Anterior cingulate cortex (tissue), 58 donors: ENCODE results near the gene AQP9.
"Not testable (repeated sequence)": the region's sequence is repeated elsewhere in the genome, so short reads cannot be mapped to it uniquely, and the experiment has no call there.

Experiments
- DNase-seq, 58 donors: peaks; one replicate each; lab custom pipeline; 2025; lab: John Stamatoyannopoulos, UW

Gene AQP9

GRCh38 chr15:58175955-58176354 is 37.8 kb downstream of the AQP9 start:
- no peak for DNase-seq

GRCh38 chr15:58178668-58179067 is 40.5 kb downstream of the AQP9 start:
- DNase-seq, result no peak

GRCh38 chr15:58179206-58179605 is 41.0 kb downstream of the AQP9 start:
- no peak for DNase-seq

- no peak for DNase-seq
Measured at GRCh38 chr15:58179741-58180381, 41.7 kb downstream of the AQP9 start.

- DNase-seq, result peak in 38 of 58 donors; percentile 4 to 43 (median 14)
Measured at GRCh38 chr15:58182460-58183163, 44.4 kb downstream of the AQP9 start.

GRCh38 chr15:58185439-58185838 is 47.3 kb downstream of the AQP9 start:
- DNase-seq, result no peak

GRCh38 chr15:58189148-58189811 is 51.1 kb downstream of the AQP9 start:
- no peak for DNase-seq

GRCh38 chr15:58190419-58190818 is 52.2 kb downstream of the AQP9 start:
- DNase-seq, result no peak

GRCh38 chr15:58193636-58194035 is 55.5 kb downstream of the AQP9 start:
- not testable (repeated sequence) for DNase-seq

- no peak for DNase-seq
Measured at GRCh38 chr15:58200739-58201138, 62.6 kb downstream of the AQP9 start.

GRCh38 chr15:58201516-58201915 is 63.3 kb downstream of the AQP9 start:
- DNase-seq, result peak in 1 of 58 donors; percentile 21

GRCh38 chr15:58203537-58203936 is 65.4 kb downstream of the AQP9 start:
- DNase-seq, result no peak

- DNase-seq, result no peak
Measured at GRCh38 chr15:58206151-58206550, 68.0 kb downstream of the AQP9 start.

GRCh38 chr15:58208217-58208616 is 70.0 kb downstream of the AQP9 start:
- DNase-seq, result not testable (repeated sequence)

- not testable (repeated sequence) for DNase-seq
Measured at GRCh38 chr15:58209007-58209481, 70.9 kb downstream of the AQP9 start.

GRCh38 chr15:58210031-58210430 is 71.8 kb downstream of the AQP9 start:
- not testable (repeated sequence) for DNase-seq

GRCh38 chr15:58212909-58213526 is 74.8 kb downstream of the AQP9 start:
- DNase-seq, result peak in 3 of 58 donors; percentile 7 to 49 (median 15)

GRCh38 chr15:58213587-58214338 is 75.6 kb downstream of the AQP9 start:
- DNase-seq, result no peak

- DNase-seq, result no peak
Measured at GRCh38 chr15:58214591-58215340, 76.6 kb downstream of the AQP9 start.
